DOHH2 (cell line): Measurements from ENCODE around the gene MASP1.

Experiments
- EZH2phosphoT487 ChIP-seq: fragments of 200-600 bp; sonication (generic); IDR thresholded peaks from 2 replicates; pipeline ENCODE4 v1.6.1; 2017; ENCODE audit warnings: borderline replicate concordance, mild to moderate bottlenecking, antibody characterized with exemption, low read length, moderate library complexity, mixed read lengths
- TF ChIP-seq, protein P1 (sequence below): fragments of 200-600 bp; sonication (generic); IDR thresholded peaks from one replicate; pipeline ENCODE4 v1.5.1; 2014; ENCODE audit warnings: antibody characterized with exemption, mild to moderate bottlenecking, low read depth, low read length; ENCODE audit not compliant: poor library complexity, severe bottlenecking

DNA sequence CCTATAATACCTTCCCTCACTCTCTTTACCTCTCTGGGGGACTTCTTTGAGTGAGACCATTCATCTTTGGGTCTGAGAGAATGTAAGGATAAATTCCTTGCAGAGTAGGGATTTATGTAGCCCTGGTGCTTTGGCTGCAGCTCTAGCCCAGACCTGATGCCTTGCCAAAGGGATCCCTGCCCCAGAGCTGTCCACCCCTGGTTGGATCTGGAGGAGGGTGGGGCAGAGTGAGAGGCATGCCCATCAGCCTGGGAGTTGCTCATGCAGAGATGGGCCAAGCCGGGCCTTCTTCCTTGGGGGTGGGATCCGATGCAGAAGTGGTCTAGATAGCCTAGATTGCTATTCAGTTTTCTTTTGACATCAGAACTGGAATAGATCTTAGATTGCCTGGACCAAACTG lies 62.8 kb downstream of the MASP1 start:
- TF ChIP-seq, protein P1, sequence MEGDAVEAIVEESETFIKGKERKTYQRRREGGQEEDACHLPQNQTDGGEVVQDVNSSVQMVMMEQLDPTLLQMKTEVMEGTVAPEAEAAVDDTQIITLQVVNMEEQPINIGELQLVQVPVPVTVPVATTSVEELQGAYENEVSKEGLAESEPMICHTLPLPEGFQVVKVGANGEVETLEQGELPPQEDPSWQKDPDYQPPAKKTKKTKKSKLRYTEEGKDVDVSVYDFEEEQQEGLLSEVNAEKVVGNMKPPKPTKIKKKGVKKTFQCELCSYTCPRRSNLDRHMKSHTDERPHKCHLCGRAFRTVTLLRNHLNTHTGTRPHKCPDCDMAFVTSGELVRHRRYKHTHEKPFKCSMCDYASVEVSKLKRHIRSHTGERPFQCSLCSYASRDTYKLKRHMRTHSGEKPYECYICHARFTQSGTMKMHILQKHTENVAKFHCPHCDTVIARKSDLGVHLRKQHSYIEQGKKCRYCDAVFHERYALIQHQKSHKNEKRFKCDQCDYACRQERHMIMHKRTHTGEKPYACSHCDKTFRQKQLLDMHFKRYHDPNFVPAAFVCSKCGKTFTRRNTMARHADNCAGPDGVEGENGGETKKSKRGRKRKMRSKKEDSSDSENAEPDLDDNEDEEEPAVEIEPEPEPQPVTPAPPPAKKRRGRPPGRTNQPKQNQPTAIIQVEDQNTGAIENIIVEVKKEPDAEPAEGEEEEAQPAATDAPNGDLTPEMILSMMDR = no peak
- no peak for TF ChIP-seq EZH2phosphoT487
